Panc1 (cell line): ENCODE measurements around the gene CIB4.

Experiments used
- CTCF ChIP-seq: fragments of 450-650 bp; IDR thresholded peaks from 2 replicates; pipeline ENCODE4 v1.5.1; 2017; ENCODE audit warnings: mild to moderate bottlenecking
- POLR2AphosphoS5 ChIP-seq: IDR thresholded peaks from 2 replicates; pipeline ENCODE4 v1.6.1; 2012; ENCODE audit warnings: mild to moderate bottlenecking, low read depth, low read length, moderate library complexity
- REST ChIP-seq, 2 experiments: IDR thresholded peaks; 2 replicates each; pipeline ENCODE4 v1.6.1; 2011 to 2012; ENCODE audit warnings: low read depth in 2 of 2, control low read depth in 1 of 2, low read length in 1 of 2, mild to moderate bottlenecking in 1 of 2, moderate library complexity in 1 of 2; ENCODE audit not compliant: insufficient read depth in 1 of 2

GRCh38 chr2:26616706-26617587 lies 24.2 kb downstream of the CIB4 start:
- TF ChIP-seq CTCF: no peak
- no peak for TF ChIP-seq POLR2AphosphoS5
- no peak for TF ChIP-seq REST (IDR thresholded peaks at IDR 0.05; ENCODE audit: insufficient read depth in 1 of 2, low read depth in 2 of 2, low read length in 1 of 2)
